ENCODE results near the gene MYCN. TPM values are rescaled to one million over a fixed set of nuclear protein-coding genes. Genes with fewer than 3 reads are reported as not detected.
"Not testable (repeated sequence)": the region's sequence is repeated elsewhere in the genome, so short reads cannot be mapped to it uniquely, and the experiment has no call there.

MYCN gene
- total RNA-seq, 1 experiment from 2014 or later: not detected

- Histone ChIP-seq H3K9ac (ENCODE audit: low read length) (no peak overlapping the region), H4K20me1 (ENCODE audit: low read length) (no peaks in the 10 kb centered on the region), H3K4me1 (ENCODE audit: insufficient read depth, low read length) (no peaks in the 10 kb centered on the region), H3K27me3 (ENCODE audit: low read length) (no peaks in the 10 kb centered on the region), H3K36me3 (ENCODE audit: low read depth, low read length) (no peaks in the 10 kb centered on the region), H3K9me3 (ENCODE audit: low read length) (no peaks in the 10 kb centered on the region), H3K4me3 (ENCODE audit: low read length) (no peak overlapping the region), H3K9me2 (replicated peaks; ENCODE audit: low read length) (no peaks in the 10 kb centered on the region), H3K79me2 (ENCODE audit: low read length) (no peaks in the 10 kb centered on the region), H3K27ac (ENCODE audit: low read length) (no peak overlapping the region), H2AFZ (ENCODE audit: low read length) (no peak overlapping the region), H3K4me2 (ENCODE audit: low read length) (no peak overlapping the region), H3F3A (ENCODE audit: low read length, unreplicated experiment) (no peaks in the 10 kb centered on the region)
- intact Hi-C loops (cut with micrococcal nuclease): no loop called here
- ATAC-seq (no peak), DNase-seq (no peak)
- BruUV-seq (replicated peaks): no TSS peak
- TF ChIP-seq CTCF (conservative IDR thresholded peaks at IDR 0.05; ENCODE audit: low read depth, low read length): no peak
- TF ChIP-seq EZH2 (IDR thresholded peaks at IDR 0.05; ENCODE audit: low read length, unreplicated experiment): no peak
- TF ChIP-seq EZH2phosphoT487 (IDR thresholded peaks at IDR 0.05; ENCODE audit: borderline replicate concordance, low read length): no peak
- CTCF ChIA-PET: no interaction called here
- POLR2A ChIA-PET (ENCODE audit: unreplicated experiment): no interaction called here
These were observed 39.1 kb upstream of the MYCN start for GRCh38 chr2:15901095-15901807.

GRCh38 chr2:15901808-15902130, 38.6 kb upstream of the MYCN start:
- no TSS peak for BruUV-seq (replicated peaks)
- Histone ChIP-seq H3K9me2 (replicated peaks; ENCODE audit: low read length) (no peaks in the 10 kb centered on the region), H4K20me1 (ENCODE audit: low read length) (no peaks in the 10 kb centered on the region), H3K36me3 (ENCODE audit: low read depth, low read length) (no peaks in the 10 kb centered on the region), H3K9ac (ENCODE audit: low read length) (no peak overlapping the region), H3K27ac (ENCODE audit: low read length) (no peak overlapping the region), H3K79me2 (ENCODE audit: low read length) (no peaks in the 10 kb centered on the region), H2AFZ (ENCODE audit: low read length) (no peak overlapping the region), H3K27me3 (ENCODE audit: low read length) (no peaks in the 10 kb centered on the region), H3K4me3 (ENCODE audit: low read length) (no peak overlapping the region), H3F3A (ENCODE audit: low read length, unreplicated experiment) (no peaks in the 10 kb centered on the region), H3K9me3 (ENCODE audit: low read length) (no peaks in the 10 kb centered on the region), H3K4me2 (ENCODE audit: low read length) (no peak overlapping the region), H3K4me1 (ENCODE audit: insufficient read depth, low read length) (no peaks in the 10 kb centered on the region)
- intact Hi-C loops (cut with micrococcal nuclease): no loop called here
- ATAC-seq: no peak
- no peak for DNase-seq
- ChIA-PET POLR2A (ENCODE audit: unreplicated experiment) (no interaction called here), CTCF (no interaction called here)
- no peak for TF ChIP-seq CTCF (conservative IDR thresholded peaks at IDR 0.05; ENCODE audit: low read depth, low read length)
- TF ChIP-seq EZH2phosphoT487 (IDR thresholded peaks at IDR 0.05; ENCODE audit: borderline replicate concordance, low read length): no peak
- no peak for TF ChIP-seq EZH2 (IDR thresholded peaks at IDR 0.05; ENCODE audit: low read length, unreplicated experiment)

- POLR2A ChIA-PET (ENCODE audit: unreplicated experiment); intact Hi-C loops (cut with micrococcal nuclease); H3K4me1 ChIP-seq (ENCODE audit: insufficient read depth, low read length); H3K79me2 ChIP-seq (ENCODE audit: low read length); H3K9ac ChIP-seq (ENCODE audit: low read length); H3K4me2 ChIP-seq (ENCODE audit: low read length); ATAC-seq; H3K36me3 ChIP-seq (ENCODE audit: low read depth, low read length); H3K27ac ChIP-seq (ENCODE audit: low read length); H3K27me3 ChIP-seq (ENCODE audit: low read length); H3K9me2 ChIP-seq (replicated peaks; ENCODE audit: low read length); DNase-seq; H4K20me1 ChIP-seq (ENCODE audit: low read length); H3F3A ChIP-seq (ENCODE audit: low read length, unreplicated experiment); BruUV-seq (replicated peaks); H3K9me3 ChIP-seq (ENCODE audit: low read length); CTCF ChIA-PET; H3K4me3 ChIP-seq (ENCODE audit: low read length); H2AFZ ChIP-seq (ENCODE audit: low read length): not testable (repeated sequence)
These were observed 36.4 kb upstream of the MYCN start for GRCh38 chr2:15903910-15904309.

All from PC-3 (cell line).